ENCODE data around the gene MAGEL2.

GRCh38 chr15:23686466-23687142 is 38.9 kb upstream of the MAGEL2 start:
- TF ChIP-seq YY1 (IDR thresholded peaks at IDR 0.05) (no peak), GABPA (IDR thresholded peaks at IDR 0.05 in 1 of 2, conservative IDR thresholded peaks at IDR 0.05 in 1 of 2) (no peak), CTCF (IDR thresholded peaks at IDR 0.05; ENCODE audit: low read depth, low read length, missing input control) (no peak), JUND (IDR thresholded peaks at IDR 0.05) (no peak), HNF4A (conservative IDR thresholded peaks at IDR 0.05) (no peak), RAD21 (IDR thresholded peaks at IDR 0.05) (no peak), SP1 (IDR thresholded peaks at IDR 0.05) (no peak), REST (IDR thresholded peaks at IDR 0.05) (no peak), MAX (IDR thresholded peaks at IDR 0.05) (no peak), TAF1 (conservative IDR thresholded peaks at IDR 0.05) (no peak)

Data from liver (tissue), 3 donors.